Neural progenitor cell (in vitro differentiated cells): Measurements from ENCODE around the gene CTCF. TPM values are rescaled to one million over a fixed set of nuclear protein-coding genes. Genes with fewer than 3 reads are reported as not detected.

Source experiments
- DNase-seq: peaks from one replicate; pipeline ENCODE4 v3.0.0-alpha.2; 2016; ENCODE audit warnings: low spot score
- H2AFZ ChIP-seq: fragments of 200-600 bp; sonication (generic); replicated peaks from 2 replicates; pipeline ENCODE4 v1.6.1; 2016; ENCODE audit warnings: antibody characterized with exemption
- H3F3A ChIP-seq: fragments of 200-600 bp; sonication (generic); 2 replicates; pipeline ENCODE4 v1.6.1; 2016; ENCODE audit warnings: antibody characterized with exemption, low read depth
- H3K27ac ChIP-seq: fragments of 200-600 bp; sonication (generic); 2 replicates; pipeline ENCODE4 v1.5.1; 2016; ENCODE audit warnings: mild to moderate bottlenecking
- H3K27me3 ChIP-seq: fragments of 200-600 bp; sonication (generic); 2 replicates; pipeline ENCODE4 v1.6.1; 2016; ENCODE audit warnings: mild to moderate bottlenecking, moderate library complexity
- H3K36me3 ChIP-seq: fragments of 200-600 bp; sonication (generic); 2 replicates; pipeline ENCODE4 v1.5.1; 2016
- H3K4me1 ChIP-seq: fragments of 200-600 bp; sonication (generic); 2 replicates; pipeline ENCODE4 v1.6.1; 2016; ENCODE audit warnings: mixed run types
- H3K4me2 ChIP-seq: fragments of 200-600 bp; sonication (generic); 2 replicates; pipeline ENCODE4 v1.6.1; 2016
- H3K4me3 ChIP-seq: fragments of 200-600 bp; sonication (generic); 2 replicates; pipeline ENCODE4 v1.5.1; 2016
- H3K79me2 ChIP-seq: fragments of 200-600 bp; sonication (generic); 2 replicates; pipeline ENCODE4 v1.6.1; 2016; ENCODE audit warnings: low read depth
- H3K9ac ChIP-seq: fragments of 200-600 bp; sonication (generic); 2 replicates; pipeline ENCODE4 v1.6.1; 2016
- H3K9me3 ChIP-seq: fragments of 200-600 bp; sonication (generic); 2 replicates; pipeline ENCODE4 v1.5.1; 2016; ENCODE audit warnings: low read depth
- H4K20me1 ChIP-seq: fragments of 200-600 bp; sonication (generic); 2 replicates; pipeline ENCODE4 v1.6.1; 2016; ENCODE audit warnings: low read depth
- H3K27ac Mint-ChIP-seq: 3 replicates; pipeline ENCODE4 v1.8.0; 2021; ENCODE audit warnings: mixed read lengths
- H3K27me3 Mint-ChIP-seq: 2 replicates; pipeline ENCODE4 v1.8.0; 2022; ENCODE audit warnings: low read depth, mild to moderate bottlenecking, inconsistent platforms, moderate library complexity, mixed read lengths; ENCODE audit not compliant: insufficient read depth
- H3K36me3 Mint-ChIP-seq: 3 replicates; pipeline ENCODE4 v1.8.0; 2021; ENCODE audit warnings: mixed read lengths
- H3K4me1 Mint-ChIP-seq: 3 replicates; pipeline ENCODE4 v1.8.0; 2021; ENCODE audit warnings: mixed read lengths
- H3K4me3 Mint-ChIP-seq: 3 replicates; pipeline ENCODE4 v1.8.0; 2021; ENCODE audit warnings: mild to moderate bottlenecking, moderate library complexity, mixed read lengths
- H3K9me3 Mint-ChIP-seq: 3 replicates; pipeline ENCODE4 v1.8.0; 2020; ENCODE audit warnings: mixed read lengths
- CTCF ChIP-seq: fragments of 200-600 bp; sonication (generic); IDR thresholded peaks from 2 replicates; pipeline ENCODE4 v1.5.1; 2017; ENCODE audit warnings: antibody characterized with exemption, mild to moderate bottlenecking
- EZH2 ChIP-seq: fragments of 200-600 bp; sonication (generic); IDR thresholded peaks from 2 replicates; pipeline ENCODE4 v1.6.1; 2017; ENCODE audit warnings: antibody characterized with exemption, mild to moderate bottlenecking, moderate library complexity
- EZH2phosphoT487 ChIP-seq: fragments of 200-600 bp; sonication (generic); IDR thresholded peaks from 2 replicates; pipeline ENCODE4 v1.6.1; 2017; ENCODE audit warnings: antibody characterized with exemption
- total RNA-seq: library from RNA; depleted of rRNA; stranded (reverse); fragments of >200 nt; gene quantifications from 2 replicates; pipeline ENCODE4 v1.2.3, GENCODE V29; 2015; ENCODE audit warnings: low replicate concordance

CTCF gene
- total RNA-seq, 1 donor from 2014 or later, result 76.3 TPM

- Mint-ChIP-seq H3K4me3 (peak overlapping the region; percentile 21), H3K9me3 (no peaks in the 10 kb centered on the region), H3K27ac (no peak overlapping the region), H3K4me1 (peaks cover 13% of the 10 kb centered on the region), H3K27me3 (peaks cover 8% of the 10 kb centered on the region), H3K36me3 (no peaks in the 10 kb centered on the region)
- no peak overlapping the region for H3K27ac ChIP-seq
- no peak overlapping the region for H3K4me3 ChIP-seq
- H3K36me3 ChIP-seq, result no peaks in the 10 kb centered on the region
- TF ChIP-seq EZH2, result no peak
- TF ChIP-seq EZH2phosphoT487, result no peak
- TF ChIP-seq CTCF, result no peak
- H3K27me3 ChIP-seq, result peaks cover 44% of the 10 kb centered on the region
- no peak overlapping the region for H3K4me2 ChIP-seq
- H4K20me1 ChIP-seq, result no peaks in the 10 kb centered on the region
- no peak overlapping the region for H3K9ac ChIP-seq
- peaks cover 8% of the 10 kb centered on the region for H3F3A ChIP-seq
- no peaks in the 10 kb centered on the region for H3K79me2 ChIP-seq
- no peaks in the 10 kb centered on the region for H3K4me1 ChIP-seq
- DNase-seq, result no peak
- H2AFZ ChIP-seq, result no peak overlapping the region
- no peaks in the 10 kb centered on the region for H3K9me3 ChIP-seq
Measured at GRCh38 chr16:67519242-67519641, 43.1 kb upstream of the CTCF start.

DNA sequence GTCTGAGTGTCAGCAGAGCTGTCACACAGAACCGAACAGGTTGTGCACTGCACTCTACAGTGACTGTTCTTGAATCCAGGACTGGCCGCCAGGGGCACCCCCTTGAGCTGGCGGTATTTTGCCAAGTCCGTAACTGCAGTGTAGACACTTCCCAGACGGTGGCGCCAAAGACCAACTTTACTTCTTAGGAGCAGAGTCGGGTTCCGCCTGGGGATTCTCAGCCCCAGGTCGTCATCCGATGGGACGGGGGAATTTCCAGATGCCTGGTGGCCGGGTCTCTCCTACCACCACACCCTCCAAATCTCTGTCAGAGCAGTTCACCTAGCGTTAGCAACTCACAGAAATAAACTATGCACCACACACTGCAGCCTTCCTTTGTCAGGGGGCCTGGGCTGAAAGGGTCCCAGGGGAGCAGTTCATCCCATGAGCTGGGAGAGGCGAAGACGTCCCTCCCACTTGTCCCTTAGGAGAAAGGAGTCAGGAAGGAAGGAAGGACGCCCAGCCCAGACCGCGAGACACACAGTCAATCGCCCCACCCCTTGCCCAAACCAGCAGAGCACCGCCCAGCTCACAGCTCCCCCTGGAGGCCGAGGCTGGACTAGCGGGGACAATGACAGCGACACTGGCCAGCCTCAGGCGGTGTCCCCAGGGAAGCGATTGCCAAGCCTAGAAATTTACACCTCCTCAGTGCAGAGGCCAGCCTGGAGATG, 41.1 kb upstream of the CTCF start:
- Mint-ChIP-seq H3K27ac (peak overlapping the region; percentile 88), H3K36me3 (no peaks in the 10 kb centered on the region), H3K4me1 (peaks cover 10% of the 10 kb centered on the region), H3K27me3 (peaks cover 11% of the 10 kb centered on the region), H3K4me3 (peak overlapping the region; percentile 89), H3K9me3 (no peaks in the 10 kb centered on the region)
- Histone ChIP-seq H3K4me1 (no peaks in the 10 kb centered on the region), H3F3A (peaks cover 8% of the 10 kb centered on the region), H3K9me3 (no peaks in the 10 kb centered on the region), H3K79me2 (no peaks in the 10 kb centered on the region), H3K9ac (no peak overlapping the region), H3K27me3 (peaks cover 64% of the 10 kb centered on the region), H2AFZ (peak overlapping the region; percentile 38), H3K4me3 (peak overlapping the region; percentile 42), H3K4me2 (peak overlapping the region; percentile 77), H4K20me1 (no peaks in the 10 kb centered on the region), H3K27ac (no peak overlapping the region), H3K36me3 (no peaks in the 10 kb centered on the region)
- DNase-seq, result peak; percentile 98
- TF ChIP-seq EZH2, result no peak
- peak; percentile 69 for TF ChIP-seq CTCF

DNA sequence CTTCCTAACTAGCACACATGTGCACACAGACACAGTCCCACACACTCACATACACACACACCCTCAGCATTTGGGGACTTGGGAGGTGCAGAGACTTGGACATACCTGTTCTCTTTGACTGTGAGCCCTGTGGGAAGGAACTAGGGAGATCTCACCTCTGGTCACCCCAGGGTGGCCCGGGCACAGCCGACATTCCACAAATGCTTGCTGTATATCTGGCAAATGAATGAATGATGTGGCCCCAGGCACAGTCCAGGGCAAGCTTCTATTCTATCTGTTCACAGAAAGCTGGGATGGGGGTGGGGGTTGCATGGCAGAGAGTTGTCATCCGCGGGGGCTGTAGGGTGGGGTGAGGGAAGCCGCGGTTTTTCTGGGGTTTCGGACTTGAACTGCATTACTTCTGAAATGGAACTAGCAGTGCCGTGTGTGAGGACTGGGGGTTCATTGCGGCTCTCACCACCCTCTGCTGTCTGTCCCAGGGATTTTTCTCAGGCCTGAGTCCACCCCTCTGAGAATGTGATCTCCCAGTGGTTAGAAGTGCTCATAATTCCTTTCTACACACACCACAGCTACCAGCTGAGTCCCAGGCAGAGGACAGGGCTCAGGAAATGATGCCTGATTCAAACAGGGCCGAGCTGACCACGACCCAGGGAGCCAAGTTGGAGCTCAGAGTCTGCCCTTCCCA, 37.0 kb upstream of the CTCF start:
- Histone ChIP-seq H3K27me3 (peaks cover 80% of the 10 kb centered on the region), H3F3A (peaks cover 37% of the 10 kb centered on the region), H2AFZ (no peak overlapping the region), H3K4me2 (no peak overlapping the region), H3K9ac (no peak overlapping the region), H3K36me3 (no peaks in the 10 kb centered on the region), H3K4me3 (no peak overlapping the region), H4K20me1 (peaks cover 5% of the 10 kb centered on the region), H3K4me1 (peaks cover 15% of the 10 kb centered on the region), H3K79me2 (no peaks in the 10 kb centered on the region), H3K27ac (no peak overlapping the region), H3K9me3 (no peaks in the 10 kb centered on the region)
- Mint-ChIP-seq H3K4me3 (peak overlapping the region; percentile 4), H3K4me1 (peaks cover 13% of the 10 kb centered on the region), H3K36me3 (no peaks in the 10 kb centered on the region), H3K27ac (no peak overlapping the region), H3K9me3 (no peaks in the 10 kb centered on the region), H3K27me3 (peaks cover 12% of the 10 kb centered on the region)
- TF ChIP-seq EZH2phosphoT487 (no peak), EZH2 (no peak), CTCF (no peak)
- no peak for DNase-seq
